Rectal smooth muscle tissue (tissue), 1 donor: ENCODE data around the gene UVRAG.

Experiments used
- H3K27ac ChIP-seq: one replicate; pipeline ENCODE4 v1.7.0; 2013; ENCODE audit warnings: low read depth, low read length, inconsistent platforms
- H3K27me3 ChIP-seq: one replicate; pipeline ENCODE4 v1.7.0; 2013; ENCODE audit warnings: low read length; ENCODE audit not compliant: control insufficient read depth, insufficient read depth
- H3K36me3 ChIP-seq: one replicate; pipeline ENCODE4 v1.7.0; 2013; ENCODE audit warnings: low read length; ENCODE audit not compliant: control insufficient read depth, insufficient read depth
- H3K4me1 ChIP-seq: one replicate; pipeline ENCODE4 v1.7.0; 2013; ENCODE audit warnings: low read length; ENCODE audit not compliant: control insufficient read depth, insufficient read depth
- H3K4me3 ChIP-seq: one replicate; pipeline ENCODE4 v1.7.0; 2013; ENCODE audit warnings: low read length
- H3K9ac ChIP-seq: one replicate; pipeline ENCODE4 v1.7.0; 2013; ENCODE audit warnings: low read length

The UVRAG gene

GRCh38 chr11:76090174-76090573 is 275.2 kb downstream of the UVRAG start:
- Histone ChIP-seq H3K27ac (no peak overlapping the region), H3K9ac (no peak overlapping the region), H3K27me3 (no peaks in the 10 kb centered on the region), H3K4me3 (no peak overlapping the region), H3K4me1 (no peaks in the 10 kb centered on the region), H3K36me3 (no peaks in the 10 kb centered on the region)

GRCh38 chr11:76090821-76091220 is 275.8 kb downstream of the UVRAG start:
- H3K9ac ChIP-seq, result no peak overlapping the region
- no peaks in the 10 kb centered on the region for H3K4me1 ChIP-seq
- no peaks in the 10 kb centered on the region for H3K27me3 ChIP-seq
- no peaks in the 10 kb centered on the region for H3K36me3 ChIP-seq
- no peak overlapping the region for H3K4me3 ChIP-seq
- H3K27ac ChIP-seq, result no peak overlapping the region

GRCh38 chr11:76094740-76095139 is 279.7 kb downstream of the UVRAG start:
- H3K27ac ChIP-seq, result no peak overlapping the region
- H3K27me3 ChIP-seq, result no peaks in the 10 kb centered on the region
- H3K36me3 ChIP-seq, result no peaks in the 10 kb centered on the region
- H3K9ac ChIP-seq, result no peak overlapping the region
- H3K4me1 ChIP-seq, result no peaks in the 10 kb centered on the region
- no peak overlapping the region for H3K4me3 ChIP-seq

GRCh38 chr11:76095891-76096290 is 280.9 kb downstream of the UVRAG start:
- H3K4me1 ChIP-seq, result no peaks in the 10 kb centered on the region
- no peak overlapping the region for H3K4me3 ChIP-seq
- no peaks in the 10 kb centered on the region for H3K27me3 ChIP-seq
- no peak overlapping the region for H3K27ac ChIP-seq
- no peak overlapping the region for H3K9ac ChIP-seq
- no peaks in the 10 kb centered on the region for H3K36me3 ChIP-seq

GRCh38 chr11:76096552-76096951 is 281.5 kb downstream of the UVRAG start:
- H3K4me3 ChIP-seq, result no peak overlapping the region
- H3K36me3 ChIP-seq, result no peaks in the 10 kb centered on the region
- H3K4me1 ChIP-seq, result no peaks in the 10 kb centered on the region
- no peaks in the 10 kb centered on the region for H3K27me3 ChIP-seq
- no peak overlapping the region for H3K27ac ChIP-seq
- H3K9ac ChIP-seq, result no peak overlapping the region

GRCh38 chr11:76102802-76103201 is 287.8 kb downstream of the UVRAG start:
- Histone ChIP-seq H3K4me1 (no peaks in the 10 kb centered on the region), H3K36me3 (no peaks in the 10 kb centered on the region), H3K9ac (no peak overlapping the region), H3K27me3 (no peaks in the 10 kb centered on the region), H3K27ac (no peak overlapping the region), H3K4me3 (no peak overlapping the region)

GRCh38 chr11:76103460-76103859 is 288.4 kb downstream of the UVRAG start:
- no peak overlapping the region for H3K27ac ChIP-seq
- no peaks in the 10 kb centered on the region for H3K36me3 ChIP-seq
- no peak overlapping the region for H3K9ac ChIP-seq
- H3K4me3 ChIP-seq, result no peak overlapping the region
- no peaks in the 10 kb centered on the region for H3K4me1 ChIP-seq
- no peaks in the 10 kb centered on the region for H3K27me3 ChIP-seq

- H3K4me3 ChIP-seq, result no peak overlapping the region
- H3K36me3 ChIP-seq, result no peaks in the 10 kb centered on the region
- H3K27me3 ChIP-seq, result no peaks in the 10 kb centered on the region
- H3K9ac ChIP-seq, result no peak overlapping the region
- no peak overlapping the region for H3K27ac ChIP-seq
- no peaks in the 10 kb centered on the region for H3K4me1 ChIP-seq
Measured at GRCh38 chr11:76104285-76104684, 289.3 kb downstream of the UVRAG start.

- no peak overlapping the region for H3K9ac ChIP-seq
- H3K27ac ChIP-seq, result no peak overlapping the region
- H3K4me3 ChIP-seq, result no peak overlapping the region
- H3K4me1 ChIP-seq, result no peaks in the 10 kb centered on the region
- no peaks in the 10 kb centered on the region for H3K27me3 ChIP-seq
- no peaks in the 10 kb centered on the region for H3K36me3 ChIP-seq
Measured at GRCh38 chr11:76105637-76106036, 290.6 kb downstream of the UVRAG start.

- H3K36me3 ChIP-seq, result no peaks in the 10 kb centered on the region
- no peak overlapping the region for H3K27ac ChIP-seq
- H3K9ac ChIP-seq, result no peak overlapping the region
- no peaks in the 10 kb centered on the region for H3K4me1 ChIP-seq
- H3K4me3 ChIP-seq, result no peak overlapping the region
- no peaks in the 10 kb centered on the region for H3K27me3 ChIP-seq
Measured at GRCh38 chr11:76107971-76108370, 293.0 kb downstream of the UVRAG start.

GRCh38 chr11:76114238-76114637 is 299.2 kb downstream of the UVRAG start:
- H3K4me3 ChIP-seq, result no peak overlapping the region
- no peaks in the 10 kb centered on the region for H3K27me3 ChIP-seq
- H3K27ac ChIP-seq, result no peak overlapping the region
- H3K36me3 ChIP-seq, result no peaks in the 10 kb centered on the region
- H3K9ac ChIP-seq, result no peak overlapping the region
- H3K4me1 ChIP-seq, result no peaks in the 10 kb centered on the region

- Histone ChIP-seq H3K4me1 (peaks cover 4% of the 10 kb centered on the region), H3K4me3 (no peak overlapping the region), H3K9ac (no peak overlapping the region), H3K27ac (no peak overlapping the region), H3K27me3 (no peaks in the 10 kb centered on the region), H3K36me3 (no peaks in the 10 kb centered on the region)
Measured at GRCh38 chr11:76115555-76115954, 300.5 kb downstream of the UVRAG start.

GRCh38 chr11:76119032-76119431 is 304.0 kb downstream of the UVRAG start:
- Histone ChIP-seq H3K9ac (no peak overlapping the region), H3K36me3 (no peaks in the 10 kb centered on the region), H3K27me3 (no peaks in the 10 kb centered on the region), H3K4me1 (peaks cover 9% of the 10 kb centered on the region), H3K27ac (no peak overlapping the region), H3K4me3 (no peak overlapping the region)
